Ishikawa (cell line): ENCODE data around the gene BNIPL.

ENCODE experiments used
- CEBPB ChIP-seq: IDR thresholded peaks from 2 replicates; pipeline ENCODE4 v1.6.1; 2012
- EGR1 ChIP-seq: IDR thresholded peaks from 2 replicates; pipeline ENCODE4 v1.6.1; 2012
- EP300 ChIP-seq: IDR thresholded peaks from 2 replicates; pipeline ENCODE4 v1.6.1; 2012; ENCODE audit warnings: borderline replicate concordance
- FOXM1 ChIP-seq: IDR thresholded peaks from 2 replicates; pipeline ENCODE4 v1.6.1; 2012; ENCODE audit warnings: low read depth, borderline replicate concordance
- RAD21 ChIP-seq: IDR thresholded peaks from 2 replicates; pipeline ENCODE4 v1.6.1; 2012; ENCODE audit warnings: low read depth
- REST ChIP-seq: IDR thresholded peaks from 2 replicates; pipeline ENCODE4 v1.6.1; 2012; ENCODE audit warnings: low read depth, mild to moderate bottlenecking
- TAF1 ChIP-seq: IDR thresholded peaks from 2 replicates; pipeline ENCODE4 v1.6.1; 2012; ENCODE audit warnings: low read depth, mild to moderate bottlenecking
- TCF12 ChIP-seq: IDR thresholded peaks from 2 replicates; pipeline ENCODE4 v1.6.1; 2012; ENCODE audit warnings: low read depth
- YY1 ChIP-seq: IDR thresholded peaks from 2 replicates; pipeline ENCODE4 v1.6.1; 2012; ENCODE audit warnings: low read depth
- ZBTB7A ChIP-seq: IDR thresholded peaks from 2 replicates; pipeline ENCODE4 v1.6.1; 2012; ENCODE audit warnings: low read depth
- TF ChIP-seq, protein P1 (sequence below): IDR thresholded peaks from 2 replicates; pipeline ENCODE4 v1.6.1; 2012
- TF ChIP-seq, protein P2 (sequence below): IDR thresholded peaks from 2 replicates; pipeline ENCODE4 v1.6.1; 2012

DNA sequence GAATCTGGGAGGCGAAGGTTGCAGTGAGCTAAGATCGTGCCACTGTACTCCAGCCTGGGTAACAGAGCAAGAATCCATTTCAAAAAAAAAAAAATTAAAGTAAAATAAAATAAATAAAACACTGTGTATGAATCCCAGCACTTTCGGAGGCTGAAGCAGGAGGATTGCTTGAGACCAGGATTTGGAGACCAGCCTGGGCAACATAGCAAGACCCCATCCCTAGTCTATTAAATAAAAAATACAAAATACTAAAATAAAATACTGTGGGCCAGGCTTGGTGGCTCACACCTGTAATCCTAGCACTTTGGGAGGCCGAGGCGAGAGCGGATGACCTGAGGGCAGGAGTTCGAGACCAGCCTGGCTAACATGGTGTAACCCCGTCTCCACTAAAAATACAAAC, 4.2 kb upstream of the BNIPL start:
- no peak for TF ChIP-seq EGR1
- no peak for TF ChIP-seq RAD21
- no peak for TF ChIP-seq YY1
- TF ChIP-seq TAF1: no peak
- TF ChIP-seq EP300: no peak
- TF ChIP-seq FOXM1: no peak
- TF ChIP-seq, protein P1, sequence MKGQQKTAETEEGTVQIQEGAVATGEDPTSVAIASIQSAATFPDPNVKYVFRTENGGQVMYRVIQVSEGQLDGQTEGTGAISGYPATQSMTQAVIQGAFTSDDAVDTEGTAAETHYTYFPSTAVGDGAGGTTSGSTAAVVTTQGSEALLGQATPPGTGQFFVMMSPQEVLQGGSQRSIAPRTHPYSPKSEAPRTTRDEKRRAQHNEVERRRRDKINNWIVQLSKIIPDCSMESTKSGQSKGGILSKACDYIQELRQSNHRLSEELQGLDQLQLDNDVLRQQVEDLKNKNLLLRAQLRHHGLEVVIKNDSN: no peak
- no peak for TF ChIP-seq ZBTB7A
- no peak for TF ChIP-seq CEBPB
- no peak for TF ChIP-seq REST
- TF ChIP-seq, protein P2, sequence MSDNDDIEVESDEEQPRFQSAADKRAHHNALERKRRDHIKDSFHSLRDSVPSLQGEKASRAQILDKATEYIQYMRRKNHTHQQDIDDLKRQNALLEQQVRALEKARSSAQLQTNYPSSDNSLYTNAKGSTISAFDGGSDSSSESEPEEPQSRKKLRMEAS: no peak
- no peak for TF ChIP-seq TCF12
